LHCN-M2 (cell line): Measurements from ENCODE around the gene OS9. TPM values are rescaled to one million over a fixed set of nuclear protein-coding genes. Genes with fewer than 3 reads are reported as not detected.
"Not testable (repeated sequence)": the region's sequence is repeated elsewhere in the genome, so short reads cannot be mapped to it uniquely, and the experiment has no call there.

Experiments used
- DNase-seq: peaks from one replicate; pipeline ENCODE4 v3.0.0-alpha.2; 2012; ENCODE audit warnings: low read depth
- total RNA-seq: library from RNA; depleted of rRNA; stranded (reverse); fragments of >200 nt; gene quantifications from 2 replicates; pipeline ENCODE4 v1.2.3, GENCODE V29; 2014

The OS9 gene
- total RNA-seq, 1 experiment from 2014 or later, result 214 TPM

DNA sequence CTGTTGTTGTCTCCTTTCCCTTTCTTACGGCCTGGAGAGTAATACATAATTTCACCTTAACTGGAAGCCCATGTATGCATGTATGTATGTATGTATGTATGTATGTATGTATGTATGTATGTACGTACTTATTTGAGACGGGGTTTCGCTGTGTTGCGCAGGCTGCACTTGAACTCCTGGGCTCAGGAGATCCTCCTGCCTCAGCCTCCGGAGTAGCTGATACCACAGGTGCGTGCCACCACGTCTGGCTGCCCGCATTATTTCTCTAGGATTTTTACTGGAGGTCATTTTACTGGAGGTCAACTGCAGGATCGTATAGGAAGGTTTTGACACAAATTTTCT is 644 bp upstream of the OS9 start:
- no peak for DNase-seq

DNA sequence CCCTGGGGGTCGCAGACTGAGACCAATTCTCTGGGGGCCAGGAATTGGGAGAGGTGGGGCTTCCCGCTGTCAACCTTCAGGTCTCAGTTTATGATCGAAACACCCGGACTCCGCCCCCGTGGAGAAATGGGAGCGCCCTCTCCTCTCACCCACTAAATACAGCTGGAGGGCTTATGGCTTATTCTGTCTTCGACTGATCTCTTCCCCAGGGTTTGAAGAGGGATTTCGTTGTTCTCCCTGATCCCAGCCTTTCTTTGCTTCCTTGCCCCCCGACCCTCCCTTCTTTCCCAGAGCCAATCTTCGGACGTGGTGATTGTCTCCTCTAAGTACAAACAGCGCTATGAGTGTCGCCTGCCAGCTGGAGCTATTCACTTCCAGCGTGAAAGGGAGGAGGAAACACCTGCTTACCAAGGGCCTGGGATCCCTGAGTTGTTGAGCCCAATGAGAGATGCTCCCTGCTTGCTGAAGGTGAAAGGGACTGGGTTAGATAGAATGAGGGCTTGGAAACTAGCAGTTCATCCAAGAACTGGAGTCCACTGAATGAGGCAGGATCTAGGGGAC is 607 bp downstream of the OS9 start:
- DNase-seq, result no peak

DNA sequence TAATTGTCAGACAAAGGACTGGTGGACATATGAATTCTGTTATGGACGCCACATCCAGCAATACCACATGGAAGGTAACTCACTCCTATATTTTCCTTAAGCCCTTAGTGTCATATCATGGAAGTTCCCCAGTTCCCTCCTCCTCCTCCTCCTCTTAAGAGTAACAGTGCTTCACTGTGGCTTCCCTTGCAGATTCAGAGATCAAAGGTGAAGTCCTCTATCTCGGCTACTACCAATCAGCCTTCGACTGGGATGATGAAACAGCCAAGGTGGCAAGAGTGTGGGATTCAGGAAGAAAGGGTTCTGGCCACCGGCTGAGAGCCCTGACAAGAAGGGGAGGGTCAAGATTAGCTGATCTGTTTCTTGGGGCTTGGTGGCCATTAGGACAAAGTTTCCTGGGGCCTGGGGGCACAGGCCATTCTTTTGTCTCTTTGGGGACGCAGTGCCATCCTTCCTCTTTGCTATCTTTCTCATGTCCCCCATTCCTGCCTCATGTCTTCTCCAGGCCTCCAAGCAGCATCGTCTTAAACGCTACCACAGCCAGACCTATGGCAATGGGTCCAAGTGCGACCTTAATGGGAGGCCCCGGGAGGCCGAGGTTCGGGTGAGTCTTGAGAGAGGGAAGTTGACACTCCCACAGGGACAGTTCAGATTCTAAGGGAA is 2.0 kb downstream of the OS9 start:
- DNase-seq, result no peak

DNA sequence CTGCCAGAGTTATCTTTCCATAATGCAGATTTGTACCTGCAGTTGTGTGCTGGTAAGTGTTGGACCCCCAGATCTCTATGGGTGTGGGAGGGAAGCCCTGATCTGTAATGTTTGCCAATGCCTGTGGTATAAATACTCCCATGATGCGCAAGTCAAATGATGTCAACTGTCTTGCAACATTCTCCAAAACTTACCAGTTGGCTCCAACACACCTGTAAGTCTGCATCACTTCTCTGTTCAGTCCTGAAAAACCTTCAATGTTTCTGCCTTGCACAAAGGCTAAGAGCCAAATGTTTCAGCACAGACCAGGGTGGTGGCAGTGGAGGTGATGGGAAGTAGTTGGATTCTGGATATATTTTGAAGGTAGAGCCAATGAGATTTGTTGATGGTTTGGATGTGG is 3.1 kb downstream of the OS9 start:
- no peak for DNase-seq

DNA sequence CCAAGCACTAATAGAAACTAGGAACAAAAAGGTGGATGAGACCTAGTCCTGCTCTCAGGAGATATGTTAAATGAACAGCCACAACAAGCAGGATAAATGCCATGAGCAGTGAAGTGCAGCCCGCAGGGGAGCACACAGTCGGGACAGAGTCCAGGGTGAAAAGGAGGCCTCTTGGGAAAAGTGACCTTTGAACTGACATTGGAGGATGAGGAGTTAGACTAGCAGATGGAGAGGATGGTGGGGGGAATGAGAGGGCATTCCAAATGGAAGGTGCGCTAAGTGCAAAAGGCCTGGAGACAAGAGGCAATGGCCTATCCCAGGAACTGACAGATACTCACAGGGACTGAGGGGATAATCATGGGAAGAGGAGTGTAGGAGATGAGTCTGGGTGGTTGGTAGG is 4.5 kb downstream of the OS9 start:
- DNase-seq, result no peak

DNA sequence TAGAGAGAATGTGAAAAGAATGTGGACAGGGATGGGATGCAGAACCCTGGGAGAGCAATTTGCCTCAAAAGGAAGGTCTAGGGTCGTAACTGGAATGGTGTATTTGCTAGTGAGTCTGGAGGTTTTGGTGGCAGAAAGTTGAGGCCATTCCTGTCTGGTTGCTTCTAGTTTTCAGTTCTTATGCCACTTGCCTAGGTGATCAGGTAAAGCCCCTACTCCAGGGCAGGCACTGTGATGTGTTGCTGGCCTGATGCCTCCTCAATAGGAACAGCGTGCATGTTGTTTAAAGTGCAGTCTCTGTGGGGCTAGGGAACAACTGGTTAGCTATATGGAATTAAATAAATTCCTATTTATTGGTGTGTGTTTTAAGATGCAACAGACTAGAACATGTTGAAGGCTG is 6.4 kb downstream of the OS9 start:
- DNase-seq, result no peak

DNA sequence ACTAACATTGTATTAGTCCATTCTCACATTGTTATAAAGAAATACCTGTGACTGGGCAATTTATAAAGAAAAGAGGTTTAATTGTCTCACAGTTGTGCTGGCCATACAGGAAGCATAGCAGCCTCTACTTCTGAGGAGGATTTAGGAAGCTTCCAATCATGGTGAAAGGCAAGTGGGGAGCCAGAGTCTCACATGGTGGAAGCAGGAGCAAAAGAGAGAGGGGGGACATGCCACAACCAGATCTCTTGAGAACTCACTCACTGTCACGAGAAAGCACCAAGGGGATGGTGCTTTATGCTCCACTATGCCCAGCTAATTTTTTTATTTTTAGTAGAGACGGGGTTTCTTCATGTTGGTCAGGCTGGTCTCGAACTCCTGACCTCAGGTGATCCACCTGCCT is 13.3 kb downstream of the OS9 start:
- no peak for DNase-seq

DNA sequence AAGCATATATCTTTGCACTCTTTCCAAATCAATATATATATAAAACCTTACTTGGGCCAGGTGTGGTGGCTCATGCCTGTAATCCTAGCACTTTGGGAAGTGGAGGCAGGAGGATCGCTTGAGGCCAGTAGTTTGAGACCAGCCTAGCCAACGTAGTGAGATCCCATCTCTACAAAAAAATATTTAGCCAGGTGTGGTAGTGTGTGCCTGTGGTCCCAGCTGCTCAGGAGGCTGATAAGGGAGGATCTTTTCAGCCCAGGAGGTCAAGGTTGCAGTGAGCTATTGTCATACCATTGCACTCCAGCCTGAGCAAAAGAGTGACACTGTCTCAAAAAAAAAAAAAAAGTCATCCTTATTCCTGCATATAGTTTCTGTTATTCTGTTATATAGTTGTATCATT is 14.4 kb downstream of the OS9 start:
- no peak for DNase-seq

DNA sequence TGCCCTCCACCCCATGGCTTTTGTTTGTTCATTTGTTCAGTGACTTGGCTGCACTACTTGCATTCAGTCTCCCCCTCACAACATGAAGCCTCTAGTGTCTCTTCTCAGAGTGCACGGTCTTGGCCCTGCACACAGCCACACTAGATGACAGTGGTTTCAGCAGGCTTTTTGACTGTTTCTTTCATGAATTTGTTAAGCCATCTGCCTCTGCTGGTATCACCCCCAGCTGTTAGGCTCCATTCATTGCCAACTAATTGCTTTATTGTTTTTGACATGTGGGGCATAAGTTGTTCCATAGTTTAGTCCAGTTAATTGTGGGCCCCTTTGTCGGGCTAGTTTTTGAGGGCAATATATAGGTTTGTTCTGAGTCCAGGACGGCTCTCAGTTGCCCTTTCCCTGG is 18.8 kb downstream of the OS9 start:
- DNase-seq, result no peak

DNA sequence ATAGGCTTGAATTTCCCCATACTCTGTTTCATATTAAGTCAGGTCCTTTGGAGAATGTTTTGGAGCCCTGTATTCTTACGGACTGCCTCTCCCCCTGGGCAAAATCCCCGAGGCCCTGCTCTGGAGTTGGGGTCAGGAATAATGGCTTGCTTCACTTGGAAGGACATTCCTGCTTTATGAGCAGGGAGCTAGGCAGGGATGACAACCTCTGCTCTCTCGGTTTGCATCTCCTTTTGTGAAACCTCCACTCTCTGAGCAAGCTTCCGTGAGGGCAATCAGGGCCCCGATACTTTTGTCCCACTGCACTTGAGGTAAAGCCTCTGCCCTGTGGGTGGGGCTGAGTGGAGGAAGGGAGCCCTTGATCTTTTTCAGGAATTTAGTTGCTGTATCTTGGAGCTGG is 19.3 kb downstream of the OS9 start:
- DNase-seq, result no peak

DNA sequence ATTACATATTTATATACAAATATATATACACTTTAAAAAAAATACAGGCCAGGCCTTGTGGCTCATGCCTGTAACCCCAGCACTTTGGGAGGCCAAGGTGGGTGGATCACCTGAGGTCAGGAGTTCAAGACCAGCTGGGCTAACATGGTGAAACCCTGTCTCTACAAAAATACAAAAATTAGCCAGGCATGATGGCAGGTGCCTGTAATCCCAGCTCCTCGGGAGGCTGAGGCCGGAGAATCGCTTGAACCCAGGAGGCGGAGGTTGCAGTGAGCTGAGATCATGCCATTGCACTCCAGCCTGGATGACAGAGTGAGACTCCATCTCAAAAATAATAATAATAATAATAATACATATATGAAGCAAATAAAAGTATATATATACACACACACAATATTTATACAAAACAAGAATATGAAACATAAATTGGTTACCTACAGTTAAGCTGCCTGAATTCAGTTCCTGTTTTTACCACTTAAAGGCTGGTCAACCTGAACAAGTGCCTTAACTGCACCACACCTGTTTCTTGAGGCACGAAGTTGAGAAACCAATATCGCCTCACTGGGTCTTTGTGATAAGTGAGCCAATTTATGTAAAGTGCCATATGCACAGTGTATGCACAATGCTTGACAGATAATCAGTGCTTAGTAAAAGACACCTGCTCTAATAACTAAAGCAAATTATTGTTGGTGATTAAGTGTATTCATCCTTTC is 21.3 kb downstream of the OS9 start:
- DNase-seq, result not testable (repeated sequence)

DNA sequence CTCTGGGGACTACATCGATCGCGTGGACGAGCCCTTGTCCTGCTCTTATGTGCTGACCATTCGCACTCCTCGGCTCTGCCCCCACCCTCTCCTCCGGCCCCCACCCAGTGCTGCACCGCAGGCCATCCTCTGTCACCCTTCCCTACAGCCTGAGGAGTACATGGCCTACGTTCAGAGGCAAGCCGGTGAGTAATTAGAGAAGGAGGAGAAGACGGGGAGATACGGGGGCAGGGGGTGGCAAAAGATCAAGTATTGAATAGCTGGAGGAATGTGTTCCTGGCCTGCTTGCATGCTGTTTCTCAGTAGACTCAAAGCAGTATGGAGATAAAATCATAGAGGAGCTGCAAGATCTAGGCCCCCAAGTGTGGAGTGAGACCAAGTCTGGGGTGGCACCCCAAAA is 21.9 kb downstream of the OS9 start:
- no peak for DNase-seq

DNA sequence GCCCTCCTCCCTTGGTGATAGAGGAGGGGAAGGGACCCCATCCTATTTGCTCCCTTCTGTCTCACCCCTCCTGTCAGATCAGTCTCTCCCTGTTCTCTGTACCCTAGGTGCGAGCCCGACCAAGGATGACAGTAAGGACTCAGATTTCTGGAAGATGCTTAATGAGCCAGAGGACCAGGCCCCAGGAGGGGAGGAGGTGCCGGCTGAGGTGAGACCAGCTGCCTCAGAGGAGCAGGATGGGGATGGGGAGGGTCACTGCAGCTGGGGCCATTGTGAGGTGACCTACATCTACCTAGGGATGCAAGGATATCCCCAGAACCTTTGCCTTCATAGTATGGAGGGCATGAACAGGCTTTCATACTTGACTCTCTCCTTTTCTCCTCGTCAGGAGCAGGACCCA is 22.4 kb downstream of the OS9 start:
- no peak for DNase-seq

DNA sequence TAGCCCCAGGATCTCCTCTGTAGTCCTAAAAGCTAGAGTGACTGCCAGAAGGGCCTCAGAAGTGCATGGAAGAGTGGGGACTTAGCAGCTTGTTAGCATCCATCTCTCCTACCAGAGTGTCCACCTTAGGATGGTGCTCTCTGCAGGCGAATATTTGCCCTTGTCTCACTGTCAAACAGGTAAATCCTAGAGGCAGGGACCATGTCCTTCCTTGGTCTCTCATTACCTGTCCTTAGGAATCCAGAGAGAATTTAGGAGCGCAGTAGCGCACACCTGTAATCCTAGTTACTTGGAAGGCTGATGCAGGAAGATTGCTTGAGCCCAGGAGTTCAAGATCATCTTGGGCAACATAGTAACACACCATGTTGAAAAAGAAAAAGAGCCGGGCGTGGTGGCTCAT is 23.2 kb downstream of the OS9 start:
- DNase-seq, result no peak

DNA sequence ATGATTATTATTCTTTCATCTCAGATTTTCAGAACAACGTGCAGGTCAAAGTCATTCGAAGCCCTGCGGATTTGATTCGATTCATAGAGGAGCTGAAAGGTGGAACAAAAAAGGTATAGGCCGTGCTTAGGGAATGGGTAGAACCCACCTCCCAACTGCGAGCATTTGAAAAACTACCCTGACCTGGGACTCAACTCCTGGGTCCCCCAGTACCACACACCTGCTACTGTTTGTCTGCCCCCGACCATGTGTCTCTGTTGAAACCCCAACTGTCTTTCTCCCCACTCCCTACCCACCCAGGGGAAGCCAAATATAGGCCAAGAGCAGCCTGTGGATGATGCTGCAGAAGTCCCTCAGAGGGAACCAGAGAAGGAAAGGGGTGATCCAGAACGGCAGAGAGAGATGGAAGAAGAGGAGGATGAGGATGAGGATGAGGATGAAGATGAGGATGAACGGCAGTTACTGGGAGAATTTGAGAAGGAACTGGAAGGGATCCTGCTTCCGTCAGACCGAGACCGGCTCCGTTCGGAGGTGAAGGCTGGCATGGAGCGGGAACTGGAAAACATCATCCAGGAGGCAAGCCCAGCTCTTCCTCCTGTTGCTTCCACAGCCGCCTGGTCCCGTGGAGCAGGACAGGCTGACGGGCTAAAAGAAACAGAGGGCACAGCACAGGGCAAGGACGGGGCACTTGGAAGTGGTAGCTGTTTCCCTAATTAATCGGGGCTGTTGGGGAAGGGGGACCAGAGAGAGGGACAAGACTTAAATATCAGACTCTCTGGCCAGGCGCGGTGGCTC is 24.1 kb downstream of the OS9 start:
- DNase-seq, result no peak

DNA sequence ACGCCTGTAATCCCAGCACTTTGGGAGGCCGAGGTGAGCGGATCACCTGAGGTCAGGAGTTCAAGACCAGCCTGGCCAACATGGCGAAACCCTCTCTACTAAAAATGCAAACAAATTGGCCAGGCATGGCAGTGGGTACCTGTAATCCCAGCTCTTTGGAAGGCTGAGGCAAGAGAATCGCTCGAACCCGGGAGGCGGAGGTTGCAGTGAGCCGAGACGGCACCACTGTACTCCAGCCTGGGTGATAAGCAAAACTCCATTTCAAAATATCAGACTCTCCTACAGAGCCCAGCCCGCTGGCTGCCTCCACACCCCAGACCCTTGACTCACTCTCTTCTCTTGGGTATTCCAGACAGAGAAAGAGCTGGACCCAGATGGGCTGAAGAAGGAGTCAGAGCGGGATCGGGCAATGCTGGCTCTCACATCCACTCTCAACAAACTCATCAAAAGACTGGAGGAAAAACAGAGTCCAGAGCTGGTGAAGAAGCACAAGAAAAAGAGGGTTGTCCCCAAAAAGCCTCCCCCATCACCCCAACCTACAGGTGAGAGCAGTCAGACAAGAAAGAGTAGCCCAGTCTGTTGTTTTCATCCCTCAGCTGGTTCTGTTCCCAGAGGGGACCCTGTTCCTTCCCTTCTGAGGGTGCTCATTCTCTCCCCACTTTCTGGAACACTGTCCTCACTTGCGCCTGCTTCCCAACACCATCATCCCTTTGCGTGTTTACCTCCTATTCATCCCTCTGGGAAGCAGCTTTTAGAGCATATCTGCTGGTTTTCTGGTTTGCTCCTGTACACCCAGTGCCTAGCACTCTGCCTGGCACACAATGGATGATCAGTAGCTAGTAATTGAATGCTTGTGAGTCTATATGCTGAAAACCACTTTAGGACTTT is 25.0 kb downstream of the OS9 start:
- DNase-seq, result no peak

DNA sequence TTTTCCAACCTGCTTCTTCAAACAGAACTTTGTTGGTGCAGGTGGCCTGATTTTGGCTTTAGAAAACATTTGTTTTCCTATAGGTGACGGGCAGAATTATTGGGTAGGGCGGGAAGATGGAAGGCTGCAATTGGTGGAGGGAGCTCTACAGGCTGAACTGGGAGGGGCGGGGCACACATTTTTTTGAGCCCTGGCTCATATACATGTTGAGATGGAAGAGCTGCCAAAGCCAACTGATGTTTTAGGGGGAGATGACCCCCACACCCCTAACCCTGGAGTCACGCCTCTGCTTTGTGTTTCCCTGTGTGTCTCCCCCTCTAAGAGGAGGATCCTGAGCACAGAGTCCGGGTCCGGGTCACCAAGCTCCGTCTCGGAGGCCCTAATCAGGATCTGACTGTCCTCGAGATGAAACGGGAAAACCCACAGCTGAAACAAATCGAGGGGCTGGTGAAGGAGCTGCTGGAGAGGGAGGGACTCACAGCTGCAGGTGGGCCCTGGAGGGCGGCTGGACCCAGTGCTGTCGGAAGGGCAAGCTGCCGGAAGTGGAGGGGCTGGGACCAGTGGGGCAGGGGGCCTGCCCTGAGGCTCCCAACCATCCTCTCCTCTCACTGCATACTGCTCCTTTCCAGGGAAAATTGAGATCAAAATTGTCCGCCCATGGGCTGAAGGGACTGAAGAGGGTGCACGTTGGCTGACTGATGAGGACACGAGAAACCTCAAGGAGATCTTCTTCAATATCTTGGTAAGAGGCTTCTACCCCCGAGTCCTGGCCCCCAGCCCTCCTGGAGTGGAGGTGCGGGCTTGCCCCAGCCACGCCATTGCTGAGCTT is 26.1 kb downstream of the OS9 start:
- DNase-seq, result no peak

DNA sequence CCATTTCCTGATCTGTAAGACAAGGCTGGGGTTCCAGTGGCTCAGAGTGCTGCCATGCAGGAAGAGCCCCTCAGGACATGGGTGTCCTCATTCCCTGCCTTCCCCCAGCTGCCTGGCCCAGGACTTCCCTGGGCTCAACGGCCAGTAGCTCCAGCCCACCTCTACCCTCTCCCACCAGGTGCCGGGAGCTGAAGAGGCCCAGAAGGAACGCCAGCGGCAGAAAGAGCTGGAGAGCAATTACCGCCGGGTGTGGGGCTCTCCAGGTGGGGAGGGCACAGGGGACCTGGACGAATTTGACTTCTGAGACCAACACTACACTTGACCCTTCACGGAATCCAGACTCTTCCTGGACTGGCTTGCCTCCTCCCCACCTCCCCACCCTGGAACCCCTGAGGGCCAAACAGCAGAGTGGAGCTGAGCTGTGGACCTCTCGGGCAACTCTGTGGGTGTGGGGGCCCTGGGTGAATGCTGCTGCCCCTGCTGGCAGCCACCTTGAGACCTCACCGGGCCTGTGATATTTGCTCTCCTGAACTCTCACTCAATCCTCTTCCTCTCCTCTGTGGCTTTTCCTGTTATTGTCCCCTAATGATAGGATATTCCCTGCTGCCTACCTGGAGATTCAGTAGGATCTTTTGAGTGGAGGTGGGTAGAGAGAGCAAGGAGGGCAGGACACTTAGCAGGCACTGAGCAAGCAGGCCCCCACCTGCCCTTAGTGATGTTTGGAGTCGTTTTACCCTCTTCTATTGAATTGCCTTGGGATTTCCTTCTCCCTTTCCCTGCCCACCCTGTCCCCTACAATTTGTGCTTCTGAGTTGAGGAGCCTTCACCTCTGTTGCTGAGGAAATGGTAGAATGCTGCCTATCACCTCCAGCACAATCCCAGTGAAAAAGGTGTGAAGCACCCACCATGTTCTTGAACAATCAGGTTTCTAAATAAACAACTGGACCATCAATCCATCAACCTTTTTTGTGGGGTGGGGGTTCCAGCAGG is 27.0 kb downstream of the OS9 start:
- DNase-seq, result no peak

DNA sequence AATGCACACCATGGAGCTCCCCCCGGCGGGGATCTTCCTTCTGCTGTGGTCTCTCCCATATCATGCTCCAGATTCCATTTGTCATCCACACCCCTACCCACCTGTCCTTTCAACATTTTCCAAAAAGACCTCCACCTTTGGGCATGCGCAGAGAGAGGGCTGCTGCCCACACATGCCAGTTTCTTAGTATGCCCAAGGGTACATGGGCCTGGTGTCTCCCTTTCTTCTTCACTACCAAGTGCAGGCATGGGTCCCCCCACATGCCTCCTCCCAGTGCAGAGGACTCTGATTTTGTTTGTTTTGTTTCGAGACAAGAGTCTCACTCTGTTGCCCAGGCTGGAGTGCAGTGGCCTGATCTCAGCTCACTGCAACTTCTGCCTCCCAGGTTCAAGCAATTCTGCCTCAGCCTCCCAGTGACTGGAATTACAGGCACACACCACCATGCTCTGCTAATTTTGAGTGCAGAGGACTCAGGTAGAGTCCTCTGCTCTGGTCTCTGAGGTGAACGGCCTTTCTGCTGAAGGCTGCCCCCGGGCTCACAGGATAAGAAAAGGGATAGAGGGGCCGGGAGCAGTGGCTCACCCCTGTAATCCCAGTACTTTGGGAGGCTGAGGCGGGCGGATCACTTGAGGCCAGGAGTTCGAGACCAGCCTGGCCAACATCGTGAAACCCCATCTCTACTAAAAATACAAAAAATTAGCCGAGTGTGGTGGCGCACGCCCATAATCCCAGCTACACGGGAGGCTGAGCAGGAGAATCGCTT is 28.1 kb downstream of the OS9 start:
- not testable (repeated sequence) for DNase-seq
